Parathyroid adenoma (tissue), 2 donors: ENCODE measurements around the gene CCDC185.
A peak's percentile ranks its signal among the peaks of the same experiment; 100 is the strongest.

Experiments
- H2AFZ ChIP-seq: fragments of 300-600 bp; sonication (generic); one replicate; pipeline ENCODE4 v1.7.0; 2017; ENCODE audit warnings: antibody characterized with exemption, mild to moderate bottlenecking
- H3K27ac ChIP-seq: fragments of 300-600 bp; sonication (generic); one replicate; pipeline ENCODE4 v1.7.0; 2017
- H3K27me3 ChIP-seq: fragments of 300-600 bp; sonication (generic); one replicate; pipeline ENCODE4 v1.7.0; 2017; ENCODE audit warnings: low read length; ENCODE audit not compliant: control insufficient read depth, insufficient read depth
- H3K36me3 ChIP-seq: fragments of 300-600 bp; sonication (generic); one replicate; pipeline ENCODE4 v1.7.0; 2017; ENCODE audit warnings: low read length; ENCODE audit not compliant: control insufficient read depth, insufficient read depth
- H3K4me1 ChIP-seq: fragments of 300-600 bp; sonication (generic); one replicate; pipeline ENCODE4 v1.7.0; 2017; ENCODE audit warnings: control low read depth
- H3K4me2 ChIP-seq: fragments of 300-600 bp; sonication (generic); one replicate; pipeline ENCODE4 v1.7.0; 2017; ENCODE audit warnings: low read length
- H3K4me3 ChIP-seq: fragments of 300-600 bp; sonication (generic); one replicate; pipeline ENCODE4 v1.7.0; 2017; ENCODE audit warnings: low read depth, low read length
- H3K79me2 ChIP-seq: fragments of 300-600 bp; sonication (generic); one replicate; pipeline ENCODE4 v1.7.0; 2017; ENCODE audit warnings: control low read depth
- H3K9ac ChIP-seq: fragments of 300-600 bp; sonication (generic); one replicate; pipeline ENCODE4 v1.7.0; 2017; ENCODE audit warnings: mild to moderate bottlenecking
- H3K9me3 ChIP-seq: fragments of 300-600 bp; sonication (generic); one replicate; pipeline ENCODE4 v1.7.0; 2017; ENCODE audit warnings: low read length; ENCODE audit not compliant: control insufficient read depth
- CTCF ChIP-seq: fragments of 300-600 bp; sonication (generic); IDR thresholded peaks from one replicate; pipeline ENCODE4 v1.7.0; 2017; ENCODE audit warnings: antibody characterized with exemption, mild to moderate bottlenecking
- donor health status: primary hyperparathyroidism.

The CCDC185 gene

GRCh38 chr1:223393275-223394214 is at the start of gene CCDC185:
CCDC185 (plus strand) TSS chr1:223393415; CDS start chr1:223393476, 61 bp downstream.
- Histone ChIP-seq H3K27ac (no peak within 1 kb of the TSS), H3K9me3 (no peaks in the 10 kb centered on the region), H3K27me3 (no peaks in the 10 kb centered on the region), H3K36me3 (no peaks in the 10 kb centered on the region), H3K4me2 (peak within 1 kb of the TSS; percentile 72), H3K79me2 (no peaks in the 10 kb centered on the region), H3K4me1 (no peaks in the 10 kb centered on the region), H3K9ac (no peak within 1 kb of the TSS), H3K4me3 (peak within 1 kb of the TSS; percentile 34), H2AFZ (peak within 1 kb of the TSS; percentile 64)
- TF ChIP-seq CTCF, result no peak

- Histone ChIP-seq H2AFZ (peak overlapping the region; percentile 11), H3K27me3 (no peaks in the 10 kb centered on the region)
Measured at GRCh38 chr1:223343692-223344091, 49.5 kb upstream of the CCDC185 start.

GRCh38 chr1:223344491-223344890 is 48.7 kb upstream of the CCDC185 start:
- Histone ChIP-seq H3K27ac (peak overlapping the region; percentile 40), H3K27me3 (no peaks in the 10 kb centered on the region), H3K4me2 (no peak overlapping the region), H3K9me3 (no peaks in the 10 kb centered on the region), H3K79me2 (no peaks in the 10 kb centered on the region), H3K36me3 (no peaks in the 10 kb centered on the region), H3K4me1 (peaks cover 16% of the 10 kb centered on the region), H2AFZ (no peak overlapping the region), H3K4me3 (no peak overlapping the region), H3K9ac (no peak overlapping the region)
- TF ChIP-seq CTCF, result no peak

More at GRCh38 chr1:223343692-223344091, 49.5 kb upstream of the CCDC185 start:
- peaks cover 16% of the 10 kb centered on the region for H3K4me1 ChIP-seq
- H3K9ac ChIP-seq, result no peak overlapping the region
- no peak overlapping the region for H3K4me3 ChIP-seq
- H3K4me2 ChIP-seq, result no peak overlapping the region
- H3K27ac ChIP-seq, result peak overlapping the region; percentile 40
- no peaks in the 10 kb centered on the region for H3K9me3 ChIP-seq
- TF ChIP-seq CTCF, result no peak
- no peaks in the 10 kb centered on the region for H3K79me2 ChIP-seq
- no peaks in the 10 kb centered on the region for H3K36me3 ChIP-seq

GRCh38 chr1:223345720-223346119 is 47.5 kb upstream of the CCDC185 start:
- Histone ChIP-seq H3K27ac (no peak overlapping the region), H3K9ac (no peak overlapping the region)
- TF ChIP-seq CTCF, result no peak

More at GRCh38 chr1:223345720-223346119, 47.5 kb upstream of the CCDC185 start:
- Histone ChIP-seq H3K9me3 (no peaks in the 10 kb centered on the region), H3K27me3 (no peaks in the 10 kb centered on the region), H3K79me2 (no peaks in the 10 kb centered on the region), H3K4me3 (no peak overlapping the region), H3K36me3 (no peaks in the 10 kb centered on the region), H2AFZ (no peak overlapping the region), H3K4me1 (peaks cover 5% of the 10 kb centered on the region), H3K4me2 (no peak overlapping the region)
